ENCODE results near the gene LIPC.

DNA sequence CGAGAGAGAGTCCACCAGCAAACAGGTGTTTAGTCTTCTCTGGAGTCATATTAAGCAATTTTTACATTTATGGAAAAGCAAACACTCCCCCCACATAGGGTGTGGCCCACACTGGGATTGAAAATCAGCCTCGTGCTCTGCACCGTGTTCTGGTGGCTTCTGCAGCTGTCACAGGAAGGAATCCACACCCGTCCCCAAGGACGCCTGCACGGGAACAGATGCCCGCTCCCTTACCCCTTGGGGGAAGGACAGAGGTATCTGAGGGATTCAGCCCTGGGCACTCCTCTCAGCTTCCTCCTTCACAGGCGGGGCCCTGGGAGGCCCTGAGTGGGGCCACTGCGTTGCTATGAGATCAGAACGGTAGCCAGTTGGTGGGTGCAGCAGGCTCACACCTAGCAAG is 27.8 kb downstream of the LIPC start:
- TF ChIP-seq CREB1 (IDR thresholded peaks at IDR 0.05; ENCODE audit: low read depth): no peak
- TF ChIP-seq EGR1 (IDR thresholded peaks at IDR 0.05): no peak
- TF ChIP-seq, protein P1, sequence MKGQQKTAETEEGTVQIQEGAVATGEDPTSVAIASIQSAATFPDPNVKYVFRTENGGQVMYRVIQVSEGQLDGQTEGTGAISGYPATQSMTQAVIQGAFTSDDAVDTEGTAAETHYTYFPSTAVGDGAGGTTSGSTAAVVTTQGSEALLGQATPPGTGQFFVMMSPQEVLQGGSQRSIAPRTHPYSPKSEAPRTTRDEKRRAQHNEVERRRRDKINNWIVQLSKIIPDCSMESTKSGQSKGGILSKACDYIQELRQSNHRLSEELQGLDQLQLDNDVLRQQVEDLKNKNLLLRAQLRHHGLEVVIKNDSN (IDR thresholded peaks at IDR 0.05): no peak
- TF ChIP-seq TAF1 (IDR thresholded peaks at IDR 0.05; ENCODE audit: low read depth): no peak
